VCaP (cell line): ENCODE data around the gene CMTR1.

ENCODE experiments used
- H3K27ac ChIP-seq: fragments of 450-650 bp; 2 replicates; pipeline ENCODE4 v1.5.1; 2017
- TF ChIP-seq, protein P1 (sequence below): fragments of 450-650 bp; conservative IDR thresholded peaks from 2 replicates; pipeline ENCODE4 v1.5.1; 2017; ENCODE audit warnings: mild to moderate bottlenecking, moderate library complexity

CMTR1 gene

DNA sequence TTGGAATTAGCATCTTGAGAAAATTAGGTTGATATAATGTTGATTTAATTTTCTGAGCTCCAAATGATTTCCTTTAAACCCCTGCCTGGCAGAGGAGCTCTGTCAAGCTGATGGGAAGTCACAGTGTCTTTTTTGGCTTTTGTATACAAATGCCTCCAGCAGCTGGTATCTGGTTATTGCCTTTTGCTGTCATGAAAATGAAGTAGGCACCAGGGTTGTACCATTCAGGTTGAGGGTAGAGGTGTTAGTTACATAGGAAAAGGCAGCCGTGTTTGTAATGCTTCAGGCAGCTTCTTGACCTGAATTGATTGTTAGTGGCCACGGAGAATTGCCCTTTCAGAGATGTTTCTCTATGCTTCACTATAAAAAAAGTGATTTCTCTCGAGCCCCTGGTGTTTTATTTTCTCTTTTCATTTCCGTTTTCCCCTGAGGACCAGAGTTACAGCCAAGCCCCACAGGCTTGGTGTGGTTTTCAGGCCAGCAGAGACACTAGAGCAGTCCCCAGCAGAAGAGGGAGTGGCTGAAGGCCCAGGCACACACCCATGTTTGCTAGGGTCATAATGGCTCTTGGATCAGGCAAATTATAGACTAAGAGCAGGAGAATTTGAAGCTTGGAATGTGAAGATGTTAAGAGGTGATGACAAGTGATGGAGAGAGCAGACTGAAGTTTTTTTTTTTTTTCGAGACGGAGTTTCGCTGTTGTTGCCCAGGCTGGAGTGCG lies 21.6 kb downstream of the CMTR1 start:
- H3K27ac ChIP-seq: no peak overlapping the region

DNA sequence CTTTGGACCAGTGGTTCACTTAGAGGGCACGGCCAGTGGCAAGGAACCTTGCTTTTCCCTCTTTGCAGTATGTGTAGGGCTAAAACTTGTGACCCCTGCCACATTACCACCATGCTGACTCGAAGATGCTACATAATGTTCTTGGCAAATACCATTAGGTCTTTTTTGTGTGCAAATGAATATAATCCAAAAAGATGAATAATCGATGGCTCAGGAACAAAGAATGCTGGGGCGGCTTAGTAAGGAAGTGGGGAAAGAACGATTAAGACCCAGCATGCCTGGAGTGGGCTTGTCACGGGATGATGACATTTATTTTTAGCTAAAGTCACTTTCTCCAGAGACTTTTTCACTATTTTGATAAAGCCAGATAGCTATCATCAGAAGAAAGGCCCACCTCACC lies 23.1 kb downstream of the CMTR1 start:
- TF ChIP-seq, protein P1, sequence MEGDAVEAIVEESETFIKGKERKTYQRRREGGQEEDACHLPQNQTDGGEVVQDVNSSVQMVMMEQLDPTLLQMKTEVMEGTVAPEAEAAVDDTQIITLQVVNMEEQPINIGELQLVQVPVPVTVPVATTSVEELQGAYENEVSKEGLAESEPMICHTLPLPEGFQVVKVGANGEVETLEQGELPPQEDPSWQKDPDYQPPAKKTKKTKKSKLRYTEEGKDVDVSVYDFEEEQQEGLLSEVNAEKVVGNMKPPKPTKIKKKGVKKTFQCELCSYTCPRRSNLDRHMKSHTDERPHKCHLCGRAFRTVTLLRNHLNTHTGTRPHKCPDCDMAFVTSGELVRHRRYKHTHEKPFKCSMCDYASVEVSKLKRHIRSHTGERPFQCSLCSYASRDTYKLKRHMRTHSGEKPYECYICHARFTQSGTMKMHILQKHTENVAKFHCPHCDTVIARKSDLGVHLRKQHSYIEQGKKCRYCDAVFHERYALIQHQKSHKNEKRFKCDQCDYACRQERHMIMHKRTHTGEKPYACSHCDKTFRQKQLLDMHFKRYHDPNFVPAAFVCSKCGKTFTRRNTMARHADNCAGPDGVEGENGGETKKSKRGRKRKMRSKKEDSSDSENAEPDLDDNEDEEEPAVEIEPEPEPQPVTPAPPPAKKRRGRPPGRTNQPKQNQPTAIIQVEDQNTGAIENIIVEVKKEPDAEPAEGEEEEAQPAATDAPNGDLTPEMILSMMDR: no peak
- H3K27ac ChIP-seq: no peak overlapping the region

More for the DNA sequence above, 21.6 kb downstream of the CMTR1 start:
- TF ChIP-seq, protein P1: no peak

DNA sequence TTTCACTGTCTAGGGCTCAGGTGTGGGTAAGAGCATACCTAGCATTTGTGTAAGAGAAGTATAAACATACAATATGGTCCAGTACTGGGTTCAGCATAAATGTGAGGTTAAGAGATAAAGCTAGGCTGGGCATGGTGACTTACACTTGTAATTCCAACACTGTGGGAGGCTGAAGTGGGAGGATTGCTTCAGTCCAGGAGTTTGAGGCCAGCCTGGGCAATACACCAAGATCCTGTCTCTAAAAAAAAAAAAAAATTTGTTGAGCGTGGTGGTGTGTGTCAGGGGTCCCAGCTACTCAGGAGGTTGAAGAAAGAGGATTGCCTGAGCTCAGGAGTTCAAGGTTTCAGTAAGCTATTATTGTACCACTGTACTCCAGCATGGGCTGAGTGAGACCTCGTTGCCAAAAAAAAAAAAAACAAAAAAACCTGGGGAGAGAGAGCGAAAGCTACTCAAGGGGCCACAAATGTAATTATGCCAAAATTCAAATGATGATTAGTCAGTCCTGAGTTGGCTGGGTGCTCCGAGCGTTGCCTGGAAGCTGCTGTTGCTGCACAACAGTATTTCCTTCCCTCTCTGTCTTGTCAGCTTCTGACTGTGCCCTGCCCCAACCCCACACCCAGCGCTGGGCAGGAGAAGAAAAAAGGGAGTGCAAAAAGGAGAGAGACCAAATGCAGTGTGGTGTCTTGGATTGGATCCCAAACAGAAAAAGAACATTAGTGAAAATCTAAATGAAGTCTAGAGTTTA lies 24.0 kb downstream of the CMTR1 start:
- TF ChIP-seq, protein P1: no peak
- no peak overlapping the region for H3K27ac ChIP-seq

DNA sequence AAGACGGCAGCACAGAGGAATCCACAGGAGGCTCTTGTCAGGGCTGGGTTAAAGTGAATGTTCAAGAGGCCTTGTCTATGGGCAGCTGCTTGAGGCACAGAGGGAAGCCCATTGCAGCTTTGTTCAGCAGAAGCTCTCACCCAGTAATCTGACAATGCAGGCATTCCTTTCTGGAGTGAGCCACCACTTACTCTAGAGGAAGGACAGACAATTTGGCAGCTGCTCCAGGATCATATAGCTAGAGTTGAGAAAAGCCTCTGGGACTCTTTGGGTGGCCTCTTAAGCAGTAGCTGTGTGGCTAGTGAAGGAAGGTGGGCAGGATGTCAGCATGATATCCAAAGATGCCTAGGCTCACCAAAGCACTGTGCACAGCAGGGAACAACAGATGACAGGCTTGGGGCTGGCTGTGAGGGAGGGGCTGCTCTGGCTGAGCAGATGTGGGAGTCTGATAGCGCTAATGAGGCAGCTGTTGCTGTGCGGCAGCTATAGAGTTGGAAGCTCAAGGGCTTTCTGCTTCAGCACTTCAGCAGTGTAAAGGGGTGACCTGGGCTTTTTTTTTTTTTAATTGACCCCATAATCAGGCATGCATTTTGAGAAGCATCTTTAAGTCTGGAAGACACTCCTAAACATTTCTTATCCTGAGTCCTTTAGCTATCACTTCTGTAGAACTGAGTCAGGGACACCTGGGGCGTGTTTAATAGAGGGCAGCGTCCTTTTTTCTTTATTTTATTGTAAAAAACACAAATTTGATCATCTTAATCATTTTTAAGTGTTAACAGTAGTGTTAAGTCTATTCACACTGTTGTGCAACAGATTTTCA lies 27.2 kb downstream of the CMTR1 start:
- TF ChIP-seq, protein P1: no peak
- no peak overlapping the region for H3K27ac ChIP-seq

DNA sequence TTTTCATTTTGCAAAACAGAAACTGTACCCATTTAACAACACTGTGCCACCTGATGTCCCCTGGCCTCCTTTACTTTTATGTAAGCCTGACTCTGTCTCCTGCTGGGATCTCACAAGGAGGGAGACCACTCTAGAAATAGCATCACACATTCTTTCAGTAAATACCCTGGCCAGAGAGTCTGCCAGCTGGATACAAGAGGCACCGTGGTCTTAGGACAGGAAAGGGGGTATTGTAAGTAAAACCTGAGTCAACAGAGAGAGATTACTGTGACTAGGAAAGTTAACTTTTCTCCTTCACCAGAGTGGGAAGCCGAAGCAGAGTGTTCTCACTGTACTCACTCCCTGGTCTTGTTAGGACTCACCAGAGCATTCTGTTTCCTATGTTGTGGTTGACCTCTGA lies 27.8 kb downstream of the CMTR1 start:
- H3K27ac ChIP-seq: no peak overlapping the region
- TF ChIP-seq, protein P1: no peak

DNA sequence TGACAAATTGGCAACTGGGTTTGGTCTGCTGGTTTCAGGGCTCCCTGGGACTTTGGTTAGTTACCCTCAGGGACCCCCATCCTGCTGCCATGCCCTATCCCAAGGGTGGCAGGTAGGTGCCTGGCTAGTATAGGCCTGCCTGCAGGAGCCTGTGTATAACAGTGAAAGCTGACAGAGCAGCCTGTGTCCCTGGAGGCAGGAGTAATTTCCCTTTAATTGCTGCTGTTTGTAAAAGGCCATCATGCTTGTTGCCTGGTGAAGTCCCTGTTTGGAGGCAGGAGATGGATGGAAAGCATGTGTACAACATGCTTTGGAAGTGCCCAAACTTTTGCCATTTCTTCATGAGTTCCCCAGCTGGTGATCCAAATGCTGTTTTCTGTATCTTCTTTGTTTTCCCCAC lies 30.1 kb downstream of the CMTR1 start:
- TF ChIP-seq, protein P1: no peak
- no peak overlapping the region for H3K27ac ChIP-seq

DNA sequence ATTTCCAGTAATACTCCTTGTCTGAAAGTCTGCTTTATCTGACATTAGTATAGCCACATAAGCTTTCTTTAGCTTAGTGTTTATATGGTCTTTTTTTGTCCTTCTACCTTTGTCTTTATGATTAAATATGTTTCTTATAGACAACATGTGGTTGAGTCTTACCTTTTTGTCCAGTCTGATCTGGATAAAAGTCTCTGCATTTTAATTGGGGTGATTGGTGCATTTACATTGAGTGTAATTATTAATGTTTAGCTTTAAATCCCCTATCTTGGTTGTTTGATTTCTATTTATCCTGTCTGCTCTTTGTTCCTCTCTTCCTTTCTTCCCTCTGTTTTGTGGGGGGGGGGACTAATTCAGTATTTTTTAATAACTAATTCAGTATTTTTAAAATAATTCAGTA lies 34.7 kb downstream of the CMTR1 start:
- TF ChIP-seq, protein P1: no peak

More for the DNA sequence above, 34.7 kb downstream of the CMTR1 start:
- no peak overlapping the region for H3K27ac ChIP-seq
